RWPE2 (cell line): ENCODE data around the gene PRKAR1A.

Experiments
- ATAC-seq: fragments of 200-7000 bp; cut with Tn5 transposase; 3 replicates; pipeline ENCODE4 v1.9.1; 2021; ENCODE audit warnings: low read depth
- DNase-seq: peaks from one replicate; pipeline ENCODE4 v3.0.0-alpha.2; 2020; ENCODE audit warnings: low spot score
- H3K27ac ChIP-seq: fragments of 450-650 bp; 2 replicates; pipeline ENCODE4 v1.5.1; 2017; ENCODE audit warnings: mild to moderate bottlenecking; ENCODE audit not compliant: poor library complexity, severe bottlenecking
- H3K27me3 ChIP-seq: fragments of 250-450 bp; sonication (Bioruptor Pico); 2 replicates; pipeline ENCODE4 v1.5.1; 2021; ENCODE audit warnings: mild to moderate bottlenecking, moderate library complexity; ENCODE audit not compliant: insufficient read depth, poor library complexity, severe bottlenecking
- H3K36me3 ChIP-seq: fragments of 250-450 bp; sonication (Bioruptor Pico); 2 replicates; pipeline ENCODE4 v1.5.1; 2020; ENCODE audit warnings: low read depth, mild to moderate bottlenecking, moderate library complexity
- H3K4me1 ChIP-seq: fragments of 250-450 bp; sonication (Bioruptor Pico); 2 replicates; pipeline ENCODE4 v1.5.1; 2021; ENCODE audit warnings: mild to moderate bottlenecking, moderate library complexity; ENCODE audit not compliant: insufficient read depth, poor library complexity, severe bottlenecking
- H3K4me3 ChIP-seq: fragments of 250-450 bp; sonication (Bioruptor Pico); 2 replicates; pipeline ENCODE4 v1.5.1; 2021; ENCODE audit warnings: mild to moderate bottlenecking, moderate library complexity; ENCODE audit not compliant: severe bottlenecking
- H3K9me3 ChIP-seq: fragments of 250-450 bp; sonication (Bioruptor Pico); 2 replicates; pipeline ENCODE4 v1.5.1; 2021; ENCODE audit warnings: mild to moderate bottlenecking, moderate library complexity; ENCODE audit not compliant: severe bottlenecking
- CTCF ChIP-seq: fragments of 450-650 bp; IDR thresholded peaks from one replicate; pipeline ENCODE4 v1.5.1; 2017; ENCODE audit warnings: mild to moderate bottlenecking, moderate library complexity; ENCODE audit not compliant: poor library complexity, severe bottlenecking

The PRKAR1A gene

GRCh38 chr17:68499587-68499986 is 12.6 kb upstream of the PRKAR1A start:
- Histone ChIP-seq H3K9me3 (no peaks in the 10 kb centered on the region), H3K27ac (no peak overlapping the region), H3K4me1 (no peaks in the 10 kb centered on the region), H3K36me3 (no peaks in the 10 kb centered on the region), H3K4me3 (no peak overlapping the region), H3K27me3 (no peaks in the 10 kb centered on the region)
- DNase-seq (no peak), ATAC-seq (no peak)
- TF ChIP-seq CTCF = no peak

- ATAC-seq = no peak
- Histone ChIP-seq H3K27ac (no peak overlapping the region), H3K36me3 (no peaks in the 10 kb centered on the region), H3K9me3 (no peaks in the 10 kb centered on the region), H3K4me1 (no peaks in the 10 kb centered on the region), H3K4me3 (no peak overlapping the region), H3K27me3 (no peaks in the 10 kb centered on the region)
- TF ChIP-seq CTCF = no peak
- no peak for DNase-seq
Observed at GRCh38 chr17:68501074-68501473, 11.2 kb upstream of the PRKAR1A start.

GRCh38 chr17:68505951-68506350 is 6.3 kb upstream of the PRKAR1A start:
- H3K36me3 ChIP-seq = no peaks in the 10 kb centered on the region
- H3K4me1 ChIP-seq = peaks cover 14% of the 10 kb centered on the region
- H3K9me3 ChIP-seq = no peaks in the 10 kb centered on the region
- no peak for TF ChIP-seq CTCF
- no peak overlapping the region for H3K4me3 ChIP-seq
- DNase-seq (no peak), ATAC-seq (no peak)
- H3K27ac ChIP-seq = no peak overlapping the region
- no peaks in the 10 kb centered on the region for H3K27me3 ChIP-seq

- no peaks in the 10 kb centered on the region for H3K36me3 ChIP-seq
- TF ChIP-seq CTCF = no peak
- no peaks in the 10 kb centered on the region for H3K27me3 ChIP-seq
- H3K27ac ChIP-seq = no peak overlapping the region
- H3K9me3 ChIP-seq = no peaks in the 10 kb centered on the region
- DNase-seq (no peak), ATAC-seq (no peak)
- H3K4me1 ChIP-seq = peaks cover 18% of the 10 kb centered on the region
- H3K4me3 ChIP-seq = no peak overlapping the region
Observed at GRCh38 chr17:68507576-68507975, 4.7 kb upstream of the PRKAR1A start.

GRCh38 chr17:68509141-68510057 is 2.8 kb upstream of the PRKAR1A start:
- TF ChIP-seq CTCF = no peak
- Histone ChIP-seq H3K27ac (peak overlapping the region; percentile 76), H3K9me3 (no peaks in the 10 kb centered on the region), H3K27me3 (no peaks in the 10 kb centered on the region), H3K36me3 (no peaks in the 10 kb centered on the region), H3K4me1 (peaks cover 18% of the 10 kb centered on the region), H3K4me3 (no peak overlapping the region)
- no peak for ATAC-seq
- DNase-seq = no peak
